ENCODE measurements around the gene PTPRE. TPM values are rescaled to one million over a fixed set of nuclear protein-coding genes. Genes with fewer than 3 reads are reported as not detected.
A peak's percentile ranks its signal among the peaks of the same experiment; 100 is the strongest.

PTPRE gene
- total RNA-seq, 6 donors from 2014 or later: 49.9 to 89.2 (median 64.2) TPM

- DNase-seq (peak in 1 of 2 donors; percentile 77), ATAC-seq (ENCODE audit: low FRiP score in 2 of 2) (peak; percentile 34 to 70)
- TF ChIP-seq CTCF (IDR thresholded peaks at IDR 0.05) (no peak), POLR2AphosphoS5 (IDR thresholded peaks at IDR 0.05) (no peak), EP300 (IDR thresholded peaks at IDR 0.05) (no peak), POLR2A (IDR thresholded peaks at IDR 0.05) (no peak)
- H3K36me3 ChIP-seq: no peaks in the 10 kb centered on the region
- H3K27me3 ChIP-seq: no peaks in the 10 kb centered on the region
- H3K9me3 ChIP-seq: no peaks in the 10 kb centered on the region
- no peak overlapping the region for H3K27ac ChIP-seq
- H3K4me1 ChIP-seq: no peaks in the 10 kb centered on the region
- H3K4me3 ChIP-seq: no peak overlapping the region
- 58 to 71% methylated on average over 19 of the region's 19 CpGs for whole genome bisulfite sequencing, 2 donors
These were observed 195.8 kb downstream of the PTPRE start for GRCh38 chr10:128102480-128103228.

- H3K4me3 ChIP-seq: no peak overlapping the region
- H3K27ac ChIP-seq: no peak overlapping the region
- 71 to 85% methylated on average over 8 of the region's 8 CpGs for WGBS, 2 donors
- no peaks in the 10 kb centered on the region for H3K27me3 ChIP-seq
- DNase-seq (no peak), ATAC-seq (ENCODE audit: low FRiP score in 2 of 2) (no peak)
- TF ChIP-seq POLR2AphosphoS5 (IDR thresholded peaks at IDR 0.05) (no peak), EP300 (IDR thresholded peaks at IDR 0.05) (no peak), CTCF (IDR thresholded peaks at IDR 0.05) (no peak), POLR2A (IDR thresholded peaks at IDR 0.05) (no peak)
- no peaks in the 10 kb centered on the region for H3K4me1 ChIP-seq
- no peaks in the 10 kb centered on the region for H3K36me3 ChIP-seq
- H3K9me3 ChIP-seq: no peaks in the 10 kb centered on the region
These were observed 196.4 kb downstream of the PTPRE start for GRCh38 chr10:128103229-128103714.

GRCh38 chr10:128105383-128105782 lies 198.5 kb downstream of the PTPRE start:
- no peaks in the 10 kb centered on the region for H3K9me3 ChIP-seq
- H3K4me3 ChIP-seq: no peak overlapping the region
- H3K27me3 ChIP-seq: no peaks in the 10 kb centered on the region
- H3K4me1 ChIP-seq: no peaks in the 10 kb centered on the region
- WGBS, 2 donors: 97 to 100% methylated on average over 4 of the region's 4 CpGs
- ATAC-seq (ENCODE audit: low FRiP score in 2 of 2): no peak
- no peak for TF ChIP-seq EP300 (IDR thresholded peaks at IDR 0.05)
- TF ChIP-seq POLR2A (IDR thresholded peaks at IDR 0.05): no peak
- DNase-seq: no peak
- no peaks in the 10 kb centered on the region for H3K36me3 ChIP-seq
- no peak overlapping the region for H3K27ac ChIP-seq

GRCh38 chr10:128109707-128110106 lies 202.8 kb downstream of the PTPRE start:
- TF ChIP-seq POLR2A (IDR thresholded peaks at IDR 0.05): no peak
- Histone ChIP-seq H3K4me3 (no peak overlapping the region), H3K36me3 (no peaks in the 10 kb centered on the region), H3K9me3 (no peaks in the 10 kb centered on the region), H3K4me1 (no peaks in the 10 kb centered on the region), H3K27ac (no peak overlapping the region), H3K27me3 (no peaks in the 10 kb centered on the region)
- no peak for ATAC-seq (ENCODE audit: low FRiP score in 2 of 2)
- DNase-seq: no peak
- 98% methylated on average over 4 of the region's 4 CpGs for WGBS, 2 donors

- ATAC-seq (ENCODE audit: low FRiP score in 2 of 2) (no peak), DNase-seq (no peak)
- WGBS, 2 donors: 91 to 99% methylated on average over 3 of the region's 3 CpGs
- TF ChIP-seq CTCF (IDR thresholded peaks at IDR 0.05) (no peak), EP300 (IDR thresholded peaks at IDR 0.05) (no peak), POLR2A (IDR thresholded peaks at IDR 0.05) (no peak), POLR2AphosphoS5 (IDR thresholded peaks at IDR 0.05) (no peak)
- H3K4me3 ChIP-seq: no peak overlapping the region
- no peaks in the 10 kb centered on the region for H3K27me3 ChIP-seq
- no peak overlapping the region for H3K27ac ChIP-seq
- no peaks in the 10 kb centered on the region for H3K9me3 ChIP-seq
- H3K4me1 ChIP-seq: no peaks in the 10 kb centered on the region
- H3K36me3 ChIP-seq: no peaks in the 10 kb centered on the region
These were observed 203.4 kb downstream of the PTPRE start for GRCh38 chr10:128110339-128110738.

- DNase-seq: no peak
- H3K27me3 ChIP-seq: no peaks in the 10 kb centered on the region
- ATAC-seq (ENCODE audit: low FRiP score in 2 of 2): no peak
These were observed 204.8 kb downstream of the PTPRE start for GRCh38 chr10:128111696-128112095.

More at GRCh38 chr10:128111696-128112095, 204.8 kb downstream of the PTPRE start:
- H3K36me3 ChIP-seq: no peaks in the 10 kb centered on the region
- H3K9me3 ChIP-seq: no peaks in the 10 kb centered on the region
- no peaks in the 10 kb centered on the region for H3K4me1 ChIP-seq
- no peak overlapping the region for H3K27ac ChIP-seq
- no peak overlapping the region for H3K4me3 ChIP-seq
- WGBS, 2 donors: 92 to 97% methylated on average over 6 of the region's 6 CpGs
- no peak for TF ChIP-seq POLR2A (IDR thresholded peaks at IDR 0.05)
- no peak for TF ChIP-seq POLR2AphosphoS5 (IDR thresholded peaks at IDR 0.05)
- TF ChIP-seq CTCF (IDR thresholded peaks at IDR 0.05): no peak
- TF ChIP-seq EP300 (IDR thresholded peaks at IDR 0.05): no peak

Measured in upper lobe of left lung (tissue), 6 donors.